Measurements from ENCODE around the gene PRKAG1.

Gene PRKAG1

DNA sequence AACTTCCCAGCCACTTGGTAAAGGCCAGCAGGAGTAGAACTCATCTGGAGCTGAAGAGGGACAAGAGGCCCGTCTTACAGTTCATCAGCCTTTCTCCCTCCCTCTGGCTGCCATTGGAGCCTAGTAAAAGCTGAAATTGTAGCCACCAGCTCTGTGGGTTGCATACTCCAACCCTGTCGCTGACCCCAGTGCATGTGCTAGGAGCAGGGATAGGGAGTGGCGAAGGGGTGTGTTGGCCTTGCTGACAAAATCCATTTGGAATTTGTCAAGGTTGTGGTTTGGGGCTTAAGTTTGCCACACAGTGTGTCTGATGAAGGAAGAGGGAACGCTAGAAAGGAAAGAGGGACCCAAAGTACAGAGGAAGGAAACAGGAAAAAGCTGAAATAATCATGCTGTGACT, 57.2 kb downstream of the PRKAG1 start:
- DNase-seq: no peak

- no peak for DNase-seq
Measured at GRCh38 chr12:48960834-48961233, 57.7 kb downstream of the PRKAG1 start.

GRCh38 chr12:48958049-48958388, 60.6 kb downstream of the PRKAG1 start:
- no peak for DNase-seq

GRCh38 chr12:48957141-48958048, 61.2 kb downstream of the PRKAG1 start, which contains the start of gene ARF3:
Gene ARF3, minus strand, starts transcription at chr12:48957487. Its CDS starts 16,392 bp downstream, at chr12:48941095.
- DNase-seq: peak; percentile 57

DNA sequence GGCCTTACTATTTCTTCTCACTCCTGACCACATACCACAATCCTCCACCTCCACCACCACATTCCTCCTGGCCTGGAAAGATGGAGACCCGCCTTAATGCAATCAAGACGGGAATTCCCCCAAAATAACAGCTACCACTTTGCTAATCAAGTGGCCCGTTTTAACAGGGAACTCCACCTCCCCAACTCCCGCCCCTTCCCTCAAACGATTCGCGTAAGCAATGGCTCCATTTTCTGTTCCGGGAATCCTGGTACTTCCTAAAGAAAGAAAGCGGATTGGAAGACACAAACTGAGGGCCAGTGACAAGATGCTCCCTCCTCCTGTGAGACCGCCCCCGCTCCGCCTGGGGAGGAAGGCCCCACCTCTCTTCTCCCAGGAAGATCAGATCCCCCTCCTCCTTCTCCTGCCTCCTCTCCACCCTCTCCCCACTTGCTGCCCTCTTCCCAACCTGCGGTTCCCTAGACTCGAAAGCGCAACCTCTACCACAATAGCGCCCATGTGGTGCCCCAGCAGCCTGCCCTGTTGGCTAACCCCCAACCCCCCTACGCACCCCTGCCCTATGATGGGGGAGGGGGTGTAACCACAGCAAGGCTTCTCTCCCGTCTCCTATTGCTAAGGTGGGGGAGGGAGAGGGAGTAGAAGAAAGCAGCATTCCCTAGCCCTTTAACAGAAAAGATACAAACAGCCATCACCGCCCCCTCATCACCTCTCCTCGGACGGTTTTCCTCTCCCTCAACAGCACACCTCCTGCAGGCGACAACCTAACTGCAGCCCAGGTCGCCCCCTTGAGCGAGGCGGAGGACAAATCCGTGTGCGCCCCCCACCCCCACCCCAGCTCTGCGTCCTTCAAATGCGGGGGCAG, 62.1 kb downstream of the PRKAG1 start:
- peak; percentile 45 for DNase-seq

GRCh38 chr12:48954841-48955501, 63.6 kb downstream of the PRKAG1 start:
- DNase-seq: no peak

GRCh38 chr12:48954061-48954460, 64.5 kb downstream of the PRKAG1 start:
- no peak for DNase-seq

DNA sequence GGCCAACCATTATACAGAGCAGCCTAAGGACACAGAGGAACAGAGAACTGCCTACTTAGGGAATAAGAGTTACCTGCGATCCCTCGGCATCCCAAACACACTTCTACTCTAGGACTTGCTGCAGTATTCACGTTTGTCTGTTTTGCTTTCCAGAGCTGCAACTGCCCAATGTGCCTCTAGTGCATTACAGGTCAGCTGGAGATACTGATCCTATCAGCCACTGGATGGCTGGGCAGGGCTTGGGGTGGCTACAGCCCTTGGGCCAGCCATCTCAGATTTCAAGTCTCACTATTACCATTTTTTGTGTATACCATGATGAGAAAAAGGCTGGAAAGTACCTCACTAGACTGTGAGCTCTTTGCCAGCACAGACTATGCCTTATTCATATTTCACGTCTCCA, 65.9 kb downstream of the PRKAG1 start:
- DNase-seq: no peak

Measured in GOT3 (cell line).